ENCODE results near the gene FOXP1. TPM values are rescaled to one million over a fixed set of nuclear protein-coding genes. Genes with fewer than 3 reads are reported as not detected.

FOXP1 gene
- total RNA-seq, 1 donor from 2014 or later, result 107 TPM

DNA sequence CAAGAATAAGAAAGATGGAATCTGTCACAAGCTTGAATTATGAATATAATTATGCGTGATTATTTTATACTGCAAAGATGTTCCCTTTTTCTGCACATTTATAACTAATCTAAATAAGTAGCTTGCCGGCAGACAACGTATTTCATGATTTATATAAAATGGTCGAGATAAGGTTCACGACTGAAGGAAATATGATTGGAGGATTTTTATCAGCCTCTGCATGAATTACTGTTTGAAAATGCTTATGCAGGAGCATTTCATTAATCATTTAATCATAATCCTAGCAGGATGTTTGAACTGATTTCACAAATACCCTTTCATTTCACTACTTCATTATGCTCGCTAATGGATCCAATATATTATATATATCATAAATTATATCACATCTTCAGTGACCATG, 580.0 kb downstream of the FOXP1 start:
- Mint-ChIP-seq H3K4me3 (ENCODE audit: unreplicated experiment) (no peak overlapping the region), H3K27me3 (ENCODE audit: low read depth, unreplicated experiment) (no peaks in the 10 kb centered on the region), H3K4me1 (ENCODE audit: low read depth, unreplicated experiment) (peaks cover 31% of the 10 kb centered on the region), H3K27ac (ENCODE audit: unreplicated experiment) (no peak overlapping the region), H3K9me3 (ENCODE audit: unreplicated experiment) (no peaks in the 10 kb centered on the region), H3K36me3 (ENCODE audit: low read depth, unreplicated experiment) (no peaks in the 10 kb centered on the region)
- no peaks in the 10 kb centered on the region for H3K27me3 ChIP-seq (ENCODE audit: insufficient read depth, low read length)
- TF ChIP-seq, protein P1, sequence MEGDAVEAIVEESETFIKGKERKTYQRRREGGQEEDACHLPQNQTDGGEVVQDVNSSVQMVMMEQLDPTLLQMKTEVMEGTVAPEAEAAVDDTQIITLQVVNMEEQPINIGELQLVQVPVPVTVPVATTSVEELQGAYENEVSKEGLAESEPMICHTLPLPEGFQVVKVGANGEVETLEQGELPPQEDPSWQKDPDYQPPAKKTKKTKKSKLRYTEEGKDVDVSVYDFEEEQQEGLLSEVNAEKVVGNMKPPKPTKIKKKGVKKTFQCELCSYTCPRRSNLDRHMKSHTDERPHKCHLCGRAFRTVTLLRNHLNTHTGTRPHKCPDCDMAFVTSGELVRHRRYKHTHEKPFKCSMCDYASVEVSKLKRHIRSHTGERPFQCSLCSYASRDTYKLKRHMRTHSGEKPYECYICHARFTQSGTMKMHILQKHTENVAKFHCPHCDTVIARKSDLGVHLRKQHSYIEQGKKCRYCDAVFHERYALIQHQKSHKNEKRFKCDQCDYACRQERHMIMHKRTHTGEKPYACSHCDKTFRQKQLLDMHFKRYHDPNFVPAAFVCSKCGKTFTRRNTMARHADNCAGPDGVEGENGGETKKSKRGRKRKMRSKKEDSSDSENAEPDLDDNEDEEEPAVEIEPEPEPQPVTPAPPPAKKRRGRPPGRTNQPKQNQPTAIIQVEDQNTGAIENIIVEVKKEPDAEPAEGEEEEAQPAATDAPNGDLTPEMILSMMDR (IDR thresholded peaks at IDR 0.05; ENCODE audit: insufficient read depth, low read depth, low read length), result no peak
- TF ChIP-seq EZH2 (IDR thresholded peaks at IDR 0.05; ENCODE audit: insufficient read depth, low read length), result no peak
- H3K9me3 ChIP-seq (ENCODE audit: insufficient read depth, low read depth, low read length), result no peaks in the 10 kb centered on the region
- no peak for FAIRE-seq
- H4K20me1 ChIP-seq (ENCODE audit: insufficient read depth, low read length), result peaks cover 31% of the 10 kb centered on the region
- H3K4me2 ChIP-seq (ENCODE audit: low read length), result no peak overlapping the region
- DNase-seq (ENCODE audit: low read depth), result no peak
- no peak overlapping the region for H3K9ac ChIP-seq (ENCODE audit: low read length)
- no peak overlapping the region for H3K27ac ChIP-seq (ENCODE audit: low read depth, low read length)
- H3K4me1 ChIP-seq (ENCODE audit: insufficient read depth, low read length), result peaks cover 40% of the 10 kb centered on the region
- no peak overlapping the region for H2AFZ ChIP-seq (ENCODE audit: low read depth, low read length)
- H3K79me2 ChIP-seq (ENCODE audit: insufficient read depth, low read length), result peaks cover 71% of the 10 kb centered on the region
- H3K36me3 ChIP-seq (ENCODE audit: insufficient read depth, low read length), result peaks cover 18% of the 10 kb centered on the region
- no peak overlapping the region for H3K4me3 ChIP-seq (ENCODE audit: insufficient read depth, low read depth, low read length)

DNA sequence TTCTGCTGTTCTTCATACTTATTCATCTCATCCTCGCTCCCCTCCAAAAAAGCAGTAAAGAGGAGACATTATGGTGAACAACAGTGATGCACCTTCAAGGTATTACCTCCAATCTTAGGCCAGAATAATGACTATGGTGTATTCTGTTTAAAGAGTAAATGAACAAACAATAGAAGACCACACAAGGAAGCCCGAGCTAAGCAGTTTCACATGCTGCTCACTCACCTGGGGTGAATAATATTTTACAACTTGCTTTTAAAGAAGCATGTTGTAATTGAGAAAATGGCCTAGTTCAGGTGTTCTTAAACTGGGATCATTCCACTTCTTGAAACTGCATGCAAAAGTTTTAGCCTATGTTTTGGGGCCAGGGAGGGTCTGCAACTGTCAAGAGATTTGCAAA, 581.2 kb downstream of the FOXP1 start:
- H3K9ac ChIP-seq (ENCODE audit: low read length), result no peak overlapping the region
- peaks cover 71% of the 10 kb centered on the region for H3K79me2 ChIP-seq (ENCODE audit: insufficient read depth, low read length)
- peaks cover 26% of the 10 kb centered on the region for H3K36me3 ChIP-seq (ENCODE audit: insufficient read depth, low read length)
- no peaks in the 10 kb centered on the region for H3K27me3 ChIP-seq (ENCODE audit: insufficient read depth, low read length)
- peaks cover 31% of the 10 kb centered on the region for H3K4me1 ChIP-seq (ENCODE audit: insufficient read depth, low read length)
- FAIRE-seq (no peak), DNase-seq (ENCODE audit: low read depth) (no peak)
- Mint-ChIP-seq H3K36me3 (ENCODE audit: low read depth, unreplicated experiment) (peaks cover 3% of the 10 kb centered on the region), H3K9me3 (ENCODE audit: unreplicated experiment) (no peaks in the 10 kb centered on the region), H3K27me3 (ENCODE audit: low read depth, unreplicated experiment) (no peaks in the 10 kb centered on the region), H3K4me1 (ENCODE audit: low read depth, unreplicated experiment) (peaks cover 26% of the 10 kb centered on the region), H3K27ac (ENCODE audit: unreplicated experiment) (no peak overlapping the region), H3K4me3 (ENCODE audit: unreplicated experiment) (no peak overlapping the region)
- no peak overlapping the region for H3K27ac ChIP-seq (ENCODE audit: low read depth, low read length)
- TF ChIP-seq, protein P1 (IDR thresholded peaks at IDR 0.05; ENCODE audit: insufficient read depth, low read depth, low read length), result no peak
- H2AFZ ChIP-seq (ENCODE audit: low read depth, low read length), result no peak overlapping the region
- H3K9me3 ChIP-seq (ENCODE audit: insufficient read depth, low read depth, low read length), result no peaks in the 10 kb centered on the region
- H4K20me1 ChIP-seq (ENCODE audit: insufficient read depth, low read length), result peaks cover 23% of the 10 kb centered on the region
- H3K4me3 ChIP-seq (ENCODE audit: insufficient read depth, low read depth, low read length), result no peak overlapping the region
- no peak overlapping the region for H3K4me2 ChIP-seq (ENCODE audit: low read length)

DNA sequence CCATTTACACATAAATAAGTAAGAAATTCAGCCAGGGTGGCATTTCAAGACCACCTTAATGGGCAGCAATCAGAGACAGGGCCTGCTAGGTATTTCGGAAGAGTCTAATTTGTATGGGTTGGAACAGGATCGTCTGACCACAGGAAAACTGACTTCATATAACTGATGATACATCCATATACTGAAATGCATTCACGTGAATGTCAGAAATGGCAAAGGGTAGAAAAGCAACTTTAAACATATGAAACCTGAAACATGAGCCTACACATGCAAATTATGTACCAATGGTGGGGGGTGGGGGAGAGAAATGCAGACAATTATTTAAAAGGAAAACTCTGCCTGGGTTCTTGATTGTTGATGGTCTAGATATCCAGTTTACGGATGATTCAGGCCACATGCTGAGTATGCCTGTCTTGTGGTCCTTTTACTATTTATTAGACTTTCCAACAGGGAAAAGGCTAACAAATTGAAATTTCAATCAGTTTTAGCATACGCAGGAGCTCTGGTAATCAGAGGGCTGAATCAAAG, 582.2 kb downstream of the FOXP1 start:
- Histone ChIP-seq H3K4me2 (ENCODE audit: low read length) (peak overlapping the region; percentile 20), H3K79me2 (ENCODE audit: insufficient read depth, low read length) (peaks cover 73% of the 10 kb centered on the region), H4K20me1 (ENCODE audit: insufficient read depth, low read length) (peaks cover 20% of the 10 kb centered on the region), H3K9me3 (ENCODE audit: insufficient read depth, low read depth, low read length) (no peaks in the 10 kb centered on the region), H3K4me1 (ENCODE audit: insufficient read depth, low read length) (peaks cover 29% of the 10 kb centered on the region), H2AFZ (ENCODE audit: low read depth, low read length) (no peak overlapping the region), H3K4me3 (ENCODE audit: insufficient read depth, low read depth, low read length) (no peak overlapping the region), H3K27me3 (ENCODE audit: insufficient read depth, low read length) (no peaks in the 10 kb centered on the region), H3K27ac (ENCODE audit: low read depth, low read length) (no peak overlapping the region), H3K9ac (ENCODE audit: low read length) (peak overlapping the region; percentile 21), H3K36me3 (ENCODE audit: insufficient read depth, low read length) (peaks cover 34% of the 10 kb centered on the region)
- Mint-ChIP-seq H3K27ac (ENCODE audit: unreplicated experiment) (no peak overlapping the region), H3K9me3 (ENCODE audit: unreplicated experiment) (no peaks in the 10 kb centered on the region), H3K27me3 (ENCODE audit: low read depth, unreplicated experiment) (no peaks in the 10 kb centered on the region), H3K4me1 (ENCODE audit: low read depth, unreplicated experiment) (peaks cover 23% of the 10 kb centered on the region), H3K36me3 (ENCODE audit: low read depth, unreplicated experiment) (peaks cover 11% of the 10 kb centered on the region), H3K4me3 (ENCODE audit: unreplicated experiment) (no peak overlapping the region)
- DNase-seq (ENCODE audit: low read depth), result no peak
- TF ChIP-seq EZH2 (IDR thresholded peaks at IDR 0.05; ENCODE audit: insufficient read depth, low read length), result no peak
- FAIRE-seq, result peak; percentile 63

Data from astrocyte (in vitro differentiated cells and primary cell).